ENCODE data around the gene CD151. TPM values are rescaled to one million over a fixed set of nuclear protein-coding genes. Genes with fewer than 3 reads are reported as not detected.

Gene CD151
- polyA plus RNA-seq, 1 of the 3 experiments (the other 2 are of a cell fraction) = 922 TPM

- H3K4me3 ChIP-seq (ENCODE audit: low read depth in 2 of 2, low read length in 1 of 2) = peak overlapping the region; percentile 60 to 90; a peak in 2 of 4 replicates
- CTCF ChIA-PET = interaction anchor here (0.8 to 6.3 kb wide), 4 partner anchors 11 to 157 kb away, joined by 3 to 43 read pairs (median 6); no protein-coding TSS in a partner anchor
Measured at GRCh38 chr11:794766-795633, 37.8 kb upstream of the CD151 start.

More at GRCh38 chr11:794766-795633, 37.8 kb upstream of the CD151 start:
- H3K4me1 ChIP-seq (ENCODE audit: control insufficient read depth in 1 of 2, insufficient read depth in 2 of 2, low read depth in 1 of 2, low read length in 1 of 2) = peaks cover 8 to 40% of the 10 kb centered on the region in 2 experiments; a peak in 2 of 4 replicates
- no peak overlapping the region for H2AFZ ChIP-seq (ENCODE audit: low read depth)
- no peaks in the 10 kb centered on the region for H3K9me2 ChIP-seq
- H4K20me1 ChIP-seq (ENCODE audit: insufficient read depth) = no peaks in the 10 kb centered on the region
- H3F3A ChIP-seq (replicated peaks; ENCODE audit: insufficient read depth) = peaks cover 18% of the 10 kb centered on the region
- peaks cover 20% of the 10 kb centered on the region for H3K79me2 ChIP-seq (ENCODE audit: insufficient read depth)
- TF ChIP-seq, protein P1, sequence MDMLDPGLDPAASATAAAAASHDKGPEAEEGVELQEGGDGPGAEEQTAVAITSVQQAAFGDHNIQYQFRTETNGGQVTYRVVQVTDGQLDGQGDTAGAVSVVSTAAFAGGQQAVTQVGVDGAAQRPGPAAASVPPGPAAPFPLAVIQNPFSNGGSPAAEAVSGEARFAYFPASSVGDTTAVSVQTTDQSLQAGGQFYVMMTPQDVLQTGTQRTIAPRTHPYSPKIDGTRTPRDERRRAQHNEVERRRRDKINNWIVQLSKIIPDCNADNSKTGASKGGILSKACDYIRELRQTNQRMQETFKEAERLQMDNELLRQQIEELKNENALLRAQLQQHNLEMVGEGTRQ (IDR thresholded peaks at IDR 0.05; ENCODE audit: borderline replicate concordance, low read depth, low read length) = no peak
- no peak for TF ChIP-seq ELF1 (IDR thresholded peaks at IDR 0.05)
- no peak for TF ChIP-seq TEAD4 (IDR thresholded peaks at IDR 0.05; ENCODE audit: borderline replicate concordance, insufficient read depth)
- no peak for TF ChIP-seq YY1 (IDR thresholded peaks at IDR 0.05; ENCODE audit: low read depth)
- TF ChIP-seq RAD21 (IDR thresholded peaks at IDR 0.05; ENCODE audit: low read length) = no peak
- TF ChIP-seq SMC3 (IDR thresholded peaks at IDR 0.05; ENCODE audit: low read depth, low read length) = no peak
- TF ChIP-seq EP300 (IDR thresholded peaks at IDR 0.05; ENCODE audit: borderline replicate concordance in 1 of 2, low read depth in 1 of 2, low read length in 1 of 2) = no peak
- TF ChIP-seq RCOR1 (IDR thresholded peaks at IDR 0.05; ENCODE audit: low read length) = no peak
- no peak for TF ChIP-seq MAX (IDR thresholded peaks at IDR 0.05; ENCODE audit: low read depth)
- TF ChIP-seq CTCF (IDR thresholded peaks at IDR 0.05) = no peak
- no peak for TF ChIP-seq FOXJ3 (CRISPR knock-in tag; IDR thresholded peaks at IDR 0.05)
- TF ChIP-seq REST (IDR thresholded peaks at IDR 0.05; ENCODE audit: low read depth, low read length) = no peak
- no peak for TF ChIP-seq PBX3 (IDR thresholded peaks at IDR 0.05)
- TF ChIP-seq MXI1 (IDR thresholded peaks at IDR 0.05; ENCODE audit: low read depth, low read length) = no peak
- TF ChIP-seq TAF1 (IDR thresholded peaks at IDR 0.05; ENCODE audit: borderline replicate concordance, low read depth, low read length) = no peak
- TF ChIP-seq EZH2phosphoT487 (IDR thresholded peaks at IDR 0.05; ENCODE audit: borderline replicate concordance, low read depth) = no peak
- TF ChIP-seq RFX5 (IDR thresholded peaks at IDR 0.05; ENCODE audit: low read length) = no peak
- TF ChIP-seq FOXM1 (IDR thresholded peaks at IDR 0.05; ENCODE audit: low read depth) = no peak
- no peak for TF ChIP-seq GATA2 (CRISPR knock-in tag; IDR thresholded peaks at IDR 0.05)
- no peak for TF ChIP-seq NFIC (IDR thresholded peaks at IDR 0.05; ENCODE audit: borderline replicate concordance)
- WGBS (ENCODE audit: low lambda C conversion rate) = 92% methylated on average over 25 of the region's 38 CpGs
- no peak for DNase-seq
- no peak overlapping the region; a peak in 1 of 4 replicates for H3K27ac ChIP-seq (ENCODE audit: low read depth in 2 of 2, low read length in 1 of 2)
- POLR2A ChIA-PET = interaction anchor here (2.5 kb wide), 1 partner anchor 9 kb away, joined by 8 read pairs; no protein-coding TSS in a partner anchor
- no peaks in the 10 kb centered on the region for H3K9me3 ChIP-seq
- no peaks in the 10 kb centered on the region for H3K27me3 ChIP-seq (ENCODE audit: insufficient read depth)
- peak overlapping the region; percentile 100 for H3K4me2 ChIP-seq
- peak overlapping the region; percentile 76 for H3K9ac ChIP-seq
- H3K36me3 ChIP-seq (replicated peaks in 1 of 2; ENCODE audit: control insufficient read depth in 1 of 2, insufficient read depth in 2 of 2, low read length in 1 of 2) = peaks cover 0 to 37% of the 10 kb centered on the region in 2 experiments

Measured in SK-N-SH (cell line).